ENCODE results near the gene INVS.
"Not testable (repeated sequence)": the region's sequence is repeated elsewhere in the genome, so short reads cannot be mapped to it uniquely, and the experiment has no call there.

Gene INVS

DNA sequence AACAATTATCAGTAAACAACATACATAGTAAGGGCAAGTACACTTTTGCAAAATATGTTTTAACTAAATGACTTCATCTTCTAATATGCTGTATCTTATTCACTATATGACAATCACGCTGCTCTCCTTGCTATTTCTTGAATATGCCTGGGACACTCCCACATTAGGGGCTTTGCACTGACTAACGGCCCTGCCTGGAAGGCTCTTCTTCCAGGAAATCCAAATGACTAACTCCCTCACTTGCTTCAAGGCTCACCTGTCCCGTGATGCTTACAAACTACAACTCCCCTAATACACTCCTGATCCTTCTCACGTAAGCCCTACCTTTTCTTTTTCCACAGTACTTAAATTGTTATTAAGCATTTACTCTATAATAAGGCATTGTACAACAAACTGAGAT, 10.8 kb upstream of the INVS start:
- Histone ChIP-seq H3K27ac (no peak overlapping the region), H3K9ac (ENCODE audit: insufficient read length) (no peak overlapping the region), H3K9me3 (ENCODE audit: low read depth, low read length) (no peaks in the 10 kb centered on the region), H3K36me3 (ENCODE audit: insufficient read depth, low read length) (no peaks in the 10 kb centered on the region), H3K4me3 (no peak overlapping the region)
- no peak for TF ChIP-seq POLR2AphosphoS5 (IDR thresholded peaks at IDR 0.05; ENCODE audit: borderline replicate concordance, low read depth, low read length)
- no peak for TF ChIP-seq FOXP2 (optimal IDR thresholded peaks at IDR 0.05; ENCODE audit: control extremely low read depth, extremely low read length, insufficient read depth)
- TF ChIP-seq EZH2 (IDR thresholded peaks at IDR 0.05), result no peak
- DNase-seq (ENCODE audit: low read depth, low spot score), result no peak

DNA sequence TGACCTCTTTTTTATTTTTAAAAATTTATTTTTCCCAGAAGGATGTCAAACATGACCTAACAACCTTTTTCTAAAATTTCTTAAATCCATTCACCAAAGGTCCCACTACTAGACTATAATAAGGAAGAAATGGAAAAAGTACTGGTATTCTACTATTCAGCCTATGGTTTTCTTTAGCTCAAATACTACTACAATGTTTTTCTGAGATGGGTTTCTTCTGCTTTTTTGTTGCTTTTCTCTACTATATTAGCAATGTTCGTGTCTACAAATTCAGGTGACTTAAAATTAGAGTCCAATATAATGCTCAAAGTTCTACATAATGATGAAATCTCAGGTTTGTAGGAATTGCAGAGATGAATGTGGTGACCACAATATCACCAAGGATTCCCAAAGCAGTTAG, 8.2 kb upstream of the INVS start:
- no peak for DNase-seq (ENCODE audit: low read depth, low spot score)
- Histone ChIP-seq H3K27ac (no peak overlapping the region), H3K9me3 (ENCODE audit: low read depth, low read length) (no peaks in the 10 kb centered on the region)

DNA sequence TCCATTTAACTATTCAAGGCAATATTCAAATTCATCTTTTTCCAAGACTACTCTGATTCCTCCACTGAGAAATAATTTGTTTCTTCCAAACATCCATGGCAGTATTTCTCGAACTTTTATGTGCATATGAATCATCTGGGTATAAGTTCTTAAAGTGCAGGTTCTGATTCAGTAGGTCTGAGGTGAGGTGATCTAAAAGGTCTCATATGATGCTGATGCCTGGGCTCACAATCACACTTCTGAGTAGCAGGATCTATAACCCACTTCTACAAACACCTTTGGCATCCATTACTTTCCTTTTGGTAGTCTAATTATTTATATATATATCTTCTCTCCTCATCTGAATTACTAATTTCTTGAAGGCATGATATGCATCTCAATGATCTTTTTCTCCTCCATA, 7.4 kb upstream of the INVS start:
- H3K9ac ChIP-seq (ENCODE audit: insufficient read length), result no peak overlapping the region
- TF ChIP-seq FOXP2 (optimal IDR thresholded peaks at IDR 0.05; ENCODE audit: control extremely low read depth, extremely low read length, insufficient read depth) (no peak), EZH2 (IDR thresholded peaks at IDR 0.05) (no peak), POLR2AphosphoS5 (IDR thresholded peaks at IDR 0.05; ENCODE audit: borderline replicate concordance, low read depth, low read length) (no peak)
- no peak overlapping the region for H3K4me3 ChIP-seq
- DNase-seq (ENCODE audit: low read depth, low spot score), result no peak
- H3K9me3 ChIP-seq (ENCODE audit: low read depth, low read length), result no peaks in the 10 kb centered on the region
- H3K36me3 ChIP-seq (ENCODE audit: insufficient read depth, low read length), result no peaks in the 10 kb centered on the region; the same call in 1 of the 2 replicates
- H3K27ac ChIP-seq, result no peak overlapping the region

More for the DNA sequence above, 8.2 kb upstream of the INVS start:
- H3K9ac ChIP-seq (ENCODE audit: insufficient read length), result no peak overlapping the region
- TF ChIP-seq EZH2 (IDR thresholded peaks at IDR 0.05) (no peak), POLR2AphosphoS5 (IDR thresholded peaks at IDR 0.05; ENCODE audit: borderline replicate concordance, low read depth, low read length) (no peak), FOXP2 (optimal IDR thresholded peaks at IDR 0.05; ENCODE audit: control extremely low read depth, extremely low read length, insufficient read depth) (no peak)
- no peaks in the 10 kb centered on the region; the same call in 1 of the 2 replicates for H3K36me3 ChIP-seq (ENCODE audit: insufficient read depth, low read length)
- H3K4me3 ChIP-seq, result no peak overlapping the region

DNA sequence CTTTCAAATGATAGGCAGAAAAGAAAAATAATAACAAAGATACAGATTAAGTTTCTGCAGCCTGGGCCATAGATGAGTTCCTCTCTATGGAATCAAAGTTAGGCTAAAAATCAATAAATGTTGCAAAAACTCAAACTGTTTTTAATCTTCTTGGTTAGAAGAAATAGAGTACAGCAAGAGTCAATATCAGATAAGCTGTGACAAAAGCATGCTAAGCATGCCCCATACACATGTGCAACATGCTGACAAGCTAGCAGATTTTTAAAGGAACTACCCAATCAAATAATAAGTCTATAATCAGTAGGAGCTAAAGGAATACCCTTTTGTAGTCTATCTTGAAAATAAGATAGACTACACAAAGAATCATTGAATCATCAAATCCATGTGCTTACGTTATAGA, 7.0 kb upstream of the INVS start:
- H3K9me3 ChIP-seq (ENCODE audit: low read depth, low read length), result no peaks in the 10 kb centered on the region
- no peak overlapping the region for H3K4me3 ChIP-seq
- no peaks in the 10 kb centered on the region; the same call in 1 of the 2 replicates for H3K36me3 ChIP-seq (ENCODE audit: insufficient read depth, low read length)
- DNase-seq (ENCODE audit: low read depth, low spot score), result no peak
- no peak overlapping the region for H3K9ac ChIP-seq (ENCODE audit: insufficient read length)
- no peak overlapping the region for H3K27ac ChIP-seq
- TF ChIP-seq EZH2 (IDR thresholded peaks at IDR 0.05) (no peak), POLR2AphosphoS5 (IDR thresholded peaks at IDR 0.05; ENCODE audit: borderline replicate concordance, low read depth, low read length) (no peak), FOXP2 (optimal IDR thresholded peaks at IDR 0.05; ENCODE audit: control extremely low read depth, extremely low read length, insufficient read depth) (no peak)

DNA sequence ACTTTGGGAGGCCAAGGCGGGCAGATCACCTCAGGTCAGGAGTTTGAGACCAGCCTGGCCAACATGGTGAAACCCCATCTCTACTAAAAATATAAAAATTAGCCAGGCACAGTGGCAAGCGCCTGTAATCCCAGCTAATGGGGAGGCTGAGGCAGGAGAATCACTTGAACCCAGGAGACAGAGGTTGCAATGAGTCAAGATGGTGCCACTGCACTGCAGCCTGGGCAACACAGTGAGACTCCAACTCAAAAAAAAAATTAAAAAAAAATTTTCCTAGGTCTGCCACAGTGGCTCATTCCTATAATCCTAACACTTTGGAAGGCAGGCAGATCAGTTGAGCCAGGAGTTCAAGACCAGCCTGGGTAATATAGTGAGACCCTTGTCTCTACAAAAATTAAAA, 4.6 kb upstream of the INVS start:
- not testable (repeated sequence) for H3K4me3 ChIP-seq; H3K27ac ChIP-seq; H3K36me3 ChIP-seq (ENCODE audit: insufficient read depth, low read length); H3K9ac ChIP-seq (ENCODE audit: insufficient read length); H3K9me3 ChIP-seq (ENCODE audit: low read depth, low read length); DNase-seq (ENCODE audit: low read depth, low spot score)

DNA sequence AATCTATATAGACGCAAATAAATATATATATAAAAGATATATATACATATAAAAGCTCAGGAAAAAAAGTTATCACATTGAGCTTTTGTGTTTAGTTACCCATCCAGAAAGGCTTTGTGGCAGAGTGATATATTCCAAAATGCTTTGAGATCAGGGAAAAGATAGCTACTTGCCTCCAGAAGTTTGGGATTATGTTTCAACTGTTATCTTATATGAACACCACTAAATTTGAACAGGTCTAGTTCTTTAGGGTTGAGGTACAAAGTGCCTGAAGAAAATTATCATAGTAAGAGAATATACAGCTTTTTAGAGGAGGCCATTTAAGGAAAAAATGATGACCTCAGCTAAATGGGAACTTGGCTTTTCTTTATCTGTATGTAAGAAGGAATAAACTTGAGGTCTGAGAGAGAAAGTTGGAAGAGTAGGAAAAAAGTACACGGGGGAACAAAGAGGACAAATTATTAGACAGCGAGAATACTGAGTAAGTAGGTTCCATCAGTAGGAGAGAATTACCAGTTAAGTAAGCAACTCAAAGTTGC, 2.6 kb upstream of the INVS start:
- no peak for DNase-seq (ENCODE audit: low read depth, low spot score)
- Histone ChIP-seq H3K36me3 (ENCODE audit: insufficient read depth, low read length) (no peaks in the 10 kb centered on the region; the same call in 1 of the 2 replicates), H3K9me3 (ENCODE audit: low read depth, low read length) (no peaks in the 10 kb centered on the region), H3K27ac (no peak overlapping the region), H3K9ac (ENCODE audit: insufficient read length) (peak overlapping the region; percentile 85), H3K4me3 (peak overlapping the region; percentile 47; the same call in 1 of the 2 replicates)
- no peak for TF ChIP-seq POLR2AphosphoS5 (IDR thresholded peaks at IDR 0.05; ENCODE audit: borderline replicate concordance, low read depth, low read length)
- TF ChIP-seq FOXP2 (optimal IDR thresholded peaks at IDR 0.05; ENCODE audit: control extremely low read depth, extremely low read length, insufficient read depth), result no peak
- no peak for TF ChIP-seq EZH2 (IDR thresholded peaks at IDR 0.05)

DNA sequence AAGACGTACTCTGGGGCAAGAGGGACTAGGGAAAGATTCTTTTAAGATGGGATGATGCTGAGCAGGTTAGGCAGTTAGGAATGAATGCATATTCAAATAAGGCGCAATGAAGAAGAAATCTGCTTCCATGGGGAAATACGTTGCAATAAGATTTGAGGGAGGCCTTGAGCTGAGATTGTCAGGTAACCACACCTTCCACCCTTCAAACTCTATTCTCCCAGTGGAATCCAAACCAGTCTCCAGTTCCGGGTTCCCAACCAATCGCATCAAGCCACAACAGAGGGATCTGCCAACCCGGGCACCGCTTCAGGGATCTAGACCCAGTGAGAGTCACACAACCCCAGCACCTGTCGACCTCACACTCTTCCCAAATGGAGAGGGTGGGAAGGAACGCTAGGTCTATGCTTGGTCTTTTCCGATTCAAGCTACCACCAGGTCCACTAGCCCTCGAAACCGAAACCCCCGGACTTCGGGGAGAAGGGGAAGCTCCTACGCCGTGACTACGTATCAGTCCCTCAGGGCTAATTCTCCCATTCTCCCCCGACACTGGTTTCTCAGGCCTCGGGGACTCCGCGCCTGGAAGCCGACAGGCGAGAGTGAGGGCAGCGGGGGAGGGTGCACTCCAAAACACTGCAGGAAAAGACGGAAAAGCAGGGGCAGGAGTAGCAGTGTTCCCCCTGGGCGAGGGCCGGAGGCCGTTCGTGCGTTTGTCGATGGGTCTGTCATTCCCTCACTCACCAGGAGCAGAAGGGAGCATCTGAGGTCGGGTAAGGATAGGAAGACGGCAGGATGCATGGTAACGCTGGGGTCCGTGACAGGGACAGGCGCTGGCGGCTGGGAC, 777 bp upstream of the INVS start:
- Histone ChIP-seq H3K36me3 (ENCODE audit: insufficient read depth, low read length) (no peaks in the 10 kb centered on the region; the same call in none of the 2 replicates), H3K9me3 (ENCODE audit: low read depth, low read length) (no peaks in the 10 kb centered on the region), H3K27ac (no peak overlapping the region; the same call in 1 of the 2 replicates), H3K9ac (ENCODE audit: insufficient read length) (peak overlapping the region; percentile 85), H3K4me3 (peak overlapping the region; percentile 93)
- no peak for DNase-seq (ENCODE audit: low read depth, low spot score)
- TF ChIP-seq POLR2AphosphoS5 (IDR thresholded peaks at IDR 0.05; ENCODE audit: borderline replicate concordance, low read depth, low read length) (no peak), FOXP2 (optimal IDR thresholded peaks at IDR 0.05; ENCODE audit: control extremely low read depth, extremely low read length, insufficient read depth) (no peak), EZH2 (IDR thresholded peaks at IDR 0.05) (no peak)

DNA sequence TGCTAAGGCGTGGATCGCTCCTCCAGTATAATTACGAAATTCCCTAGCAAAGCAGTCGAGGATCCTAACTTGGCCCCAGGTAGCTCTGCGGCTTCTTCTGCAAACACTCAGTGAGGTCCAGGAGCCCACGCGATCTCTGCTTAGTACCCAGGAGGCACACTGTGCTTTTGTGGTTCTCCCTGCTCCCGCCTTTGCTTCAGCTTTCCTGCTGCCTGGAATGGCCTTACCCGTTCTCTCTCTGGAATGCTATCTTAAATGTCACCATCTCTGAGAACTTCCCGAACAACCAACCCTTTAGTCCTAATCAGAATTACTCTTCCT, 639 bp downstream of the INVS start:
- TF ChIP-seq POLR2AphosphoS5 (IDR thresholded peaks at IDR 0.05; ENCODE audit: borderline replicate concordance, low read depth, low read length), result no peak
- no peak for TF ChIP-seq FOXP2 (optimal IDR thresholded peaks at IDR 0.05; ENCODE audit: control extremely low read depth, extremely low read length, insufficient read depth)
- no peak for TF ChIP-seq EZH2 (IDR thresholded peaks at IDR 0.05)
- H3K36me3 ChIP-seq (ENCODE audit: insufficient read depth, low read length), result peaks cover 11% of the 10 kb centered on the region
- DNase-seq (ENCODE audit: low read depth, low spot score), result no peak
- peak overlapping the region; percentile 81 for H3K9ac ChIP-seq (ENCODE audit: insufficient read length)
- no peaks in the 10 kb centered on the region for H3K9me3 ChIP-seq (ENCODE audit: low read depth, low read length)
- peak overlapping the region; percentile 43; the same call in 1 of the 2 replicates for H3K27ac ChIP-seq
- H3K4me3 ChIP-seq, result peak overlapping the region; percentile 93
